HG03196 (cell line): ENCODE data around the gene ZBTB2.
"Not testable (repeated sequence)": the region's sequence is repeated elsewhere in the genome, so short reads cannot be mapped to it uniquely, and the experiment has no call there.

Source experiments
- ATAC-seq: cut with Tn5 transposase; IDR thresholded peaks from one replicate; pipeline ENCODE4 v1.9.1; 2021; ENCODE audit not compliant: unreplicated experiment

Gene ZBTB2

DNA sequence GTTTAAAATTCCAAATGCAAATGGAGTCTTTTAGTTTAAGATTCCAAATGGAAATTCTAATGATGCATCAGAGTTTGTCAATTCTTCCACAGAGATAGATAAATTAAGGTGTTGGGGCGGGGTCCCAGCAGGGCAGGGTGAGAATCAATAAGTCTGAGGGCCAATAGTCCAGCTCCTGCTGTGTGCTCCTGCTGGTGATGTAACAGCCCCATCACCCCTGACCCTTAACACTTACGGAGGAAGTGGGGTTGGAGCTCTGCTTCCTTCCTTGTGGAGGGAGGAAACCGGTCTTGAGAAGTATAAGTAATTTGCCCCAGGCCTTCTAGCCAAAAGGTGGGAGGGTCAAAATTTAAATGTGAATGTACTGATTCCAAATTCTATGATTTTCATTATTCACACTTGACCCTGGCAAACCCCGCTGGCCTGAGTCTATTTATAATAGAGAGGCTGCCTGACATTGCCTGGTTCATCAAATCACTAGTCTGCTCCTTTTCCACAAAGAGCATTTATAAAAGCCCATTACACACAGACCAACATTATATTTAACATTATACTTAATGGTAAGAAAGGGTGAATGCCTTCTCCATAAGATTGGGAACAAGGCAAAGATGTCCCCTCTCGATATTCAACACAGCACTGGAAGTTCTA lies 17.2 kb downstream of the ZBTB2 start:
- ATAC-seq: no peak

DNA sequence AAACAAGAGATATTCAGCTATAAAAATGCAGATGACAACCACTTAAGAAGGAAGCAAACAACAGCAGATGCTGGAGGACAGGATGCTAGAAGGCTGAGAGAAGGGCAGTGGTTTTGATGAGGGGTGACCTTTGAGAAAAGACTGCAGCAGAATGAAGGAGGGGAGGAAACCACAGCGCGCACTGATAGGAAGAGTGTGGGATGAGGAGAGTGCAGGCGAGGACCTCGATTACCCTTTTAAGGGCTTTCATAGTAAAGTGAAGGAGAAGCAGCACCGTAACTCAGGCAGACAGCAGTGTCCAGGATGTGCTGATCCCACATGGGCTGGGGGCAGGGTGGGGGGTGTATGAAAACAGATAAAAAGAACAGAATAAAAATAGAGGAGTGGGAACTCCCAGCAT lies 19.2 kb downstream of the ZBTB2 start:
- no peak for ATAC-seq

- no peak for ATAC-seq
These were observed 20.8 kb downstream of the ZBTB2 start for GRCh38 chr6:151370509-151371078.

DNA sequence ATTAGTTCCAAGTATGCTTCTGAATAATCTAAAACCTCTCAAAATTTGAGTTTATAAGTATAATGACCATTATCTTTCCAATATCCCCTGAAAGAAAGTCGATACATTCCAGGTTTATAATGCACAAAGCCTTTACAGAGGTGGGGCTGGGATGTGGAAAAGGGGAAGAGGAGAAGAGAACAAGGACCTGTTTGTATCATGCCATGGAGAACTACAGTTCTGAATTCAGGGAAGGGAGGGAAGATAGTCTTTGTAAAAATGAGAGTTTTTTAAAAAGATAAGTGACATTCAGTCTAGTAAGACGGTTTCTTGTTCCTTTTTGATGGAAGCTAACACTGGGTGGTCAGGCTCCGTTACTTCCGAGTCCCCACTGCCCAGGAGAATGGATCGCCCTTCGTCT lies 26.1 kb downstream of the ZBTB2 start:
- ATAC-seq: no peak

DNA sequence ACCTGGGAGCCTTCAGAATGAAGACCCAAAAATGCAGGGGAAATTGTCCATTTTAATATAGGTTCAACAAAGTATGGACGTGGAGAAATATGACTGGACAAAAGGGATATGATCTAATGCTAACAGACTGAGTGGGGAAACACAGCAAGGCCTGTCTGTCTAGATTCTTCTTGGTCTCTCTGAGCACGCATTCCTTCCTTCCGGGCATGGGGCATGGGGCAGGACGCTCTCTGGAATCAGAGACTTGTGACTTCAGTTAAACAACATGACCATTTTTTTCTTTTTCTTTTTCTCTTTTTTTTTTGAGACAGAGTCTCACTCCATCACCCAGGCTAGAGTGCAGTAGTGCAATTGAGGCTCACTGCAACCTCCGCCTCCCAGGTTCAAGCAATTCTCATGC lies 31.9 kb downstream of the ZBTB2 start:
- no peak for ATAC-seq

DNA sequence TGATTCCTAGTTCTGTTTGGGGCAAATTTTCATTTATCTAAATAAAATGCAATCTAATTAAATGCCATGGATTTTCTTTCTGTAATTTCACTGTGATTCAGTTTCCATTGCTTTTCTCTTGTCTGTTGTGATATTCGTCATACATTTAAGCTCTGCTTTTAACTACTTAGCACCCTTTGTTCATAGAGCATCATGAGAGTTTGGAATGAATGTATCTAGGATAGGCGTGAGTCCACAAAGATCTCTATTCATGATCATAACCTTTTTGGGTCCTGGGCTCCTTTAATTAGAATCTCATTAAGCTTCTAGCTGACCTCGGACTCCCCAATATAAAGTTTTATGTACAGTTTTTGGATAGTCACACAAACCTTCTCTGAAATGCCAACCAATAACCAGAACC lies 32.9 kb downstream of the ZBTB2 start:
- no peak for ATAC-seq

DNA sequence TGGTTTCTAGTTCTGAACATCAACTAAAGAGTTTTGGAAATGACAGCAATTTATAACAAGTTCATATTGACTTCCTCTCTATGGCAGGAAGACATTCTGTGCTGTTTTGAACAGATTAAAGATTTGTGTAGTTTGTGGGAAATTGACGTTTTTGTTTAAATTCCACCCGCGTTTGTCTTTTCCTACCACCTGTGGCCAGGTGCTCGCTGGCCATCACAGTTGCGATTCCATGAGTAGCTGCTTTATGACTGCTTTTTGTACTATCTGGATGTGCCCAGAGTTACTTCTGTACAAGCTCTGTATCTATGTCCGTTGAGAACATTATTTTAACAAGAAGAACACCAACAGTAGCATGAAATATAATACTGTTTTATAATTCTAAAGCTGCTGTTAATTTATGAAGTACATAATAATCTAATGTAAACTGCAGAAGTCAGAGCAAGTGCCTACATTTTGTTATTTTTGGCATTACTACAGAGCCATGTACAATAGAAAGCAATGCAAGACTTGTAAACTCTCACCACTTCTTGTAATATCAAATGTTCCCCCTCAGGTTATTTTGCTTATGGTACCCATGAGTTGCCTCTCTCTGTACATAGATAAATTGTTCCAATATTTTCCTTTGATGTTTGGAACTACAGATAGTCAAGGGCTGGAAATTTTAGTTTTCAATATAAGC lies 33.5 kb downstream of the ZBTB2 start:
- no peak for ATAC-seq

DNA sequence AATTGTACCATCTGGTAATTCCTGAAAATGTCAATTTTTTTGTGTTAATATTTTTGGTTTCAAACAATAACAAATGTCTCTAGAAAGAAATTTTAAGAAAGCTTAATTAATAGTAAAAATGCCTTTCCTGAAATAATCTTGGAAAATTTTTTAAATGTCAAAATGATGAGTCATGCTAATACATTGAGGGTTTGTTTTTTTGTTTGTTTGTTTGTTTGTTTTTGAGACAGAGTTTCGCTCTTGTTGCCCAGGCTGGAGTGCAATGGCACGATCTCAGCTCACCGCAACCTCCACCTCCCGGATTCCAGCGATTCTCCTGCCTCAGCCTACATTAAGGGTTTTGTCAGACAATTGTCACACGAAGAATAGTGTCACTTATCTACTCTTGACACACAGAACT lies 34.4 kb downstream of the ZBTB2 start:
- ATAC-seq: not testable (repeated sequence)

DNA sequence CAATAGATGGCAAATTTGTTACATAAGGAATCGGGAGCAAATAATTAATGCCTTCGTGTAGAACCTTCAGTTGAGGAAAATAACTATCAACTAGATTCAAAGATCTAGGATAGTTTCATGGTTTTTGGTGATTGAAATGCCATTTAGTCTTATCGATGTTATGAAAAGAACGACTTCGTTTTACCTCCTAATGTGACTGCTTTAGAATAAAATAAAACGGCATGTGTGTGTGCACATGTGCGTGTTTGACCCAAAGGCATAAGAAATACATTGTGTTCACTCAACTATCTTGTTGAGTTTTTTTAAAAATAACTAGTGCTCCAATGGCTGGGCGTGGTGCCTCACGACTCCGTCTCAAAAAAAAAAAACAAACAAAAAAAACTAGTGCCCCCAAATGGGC lies 37.6 kb downstream of the ZBTB2 start:
- no peak for ATAC-seq

DNA sequence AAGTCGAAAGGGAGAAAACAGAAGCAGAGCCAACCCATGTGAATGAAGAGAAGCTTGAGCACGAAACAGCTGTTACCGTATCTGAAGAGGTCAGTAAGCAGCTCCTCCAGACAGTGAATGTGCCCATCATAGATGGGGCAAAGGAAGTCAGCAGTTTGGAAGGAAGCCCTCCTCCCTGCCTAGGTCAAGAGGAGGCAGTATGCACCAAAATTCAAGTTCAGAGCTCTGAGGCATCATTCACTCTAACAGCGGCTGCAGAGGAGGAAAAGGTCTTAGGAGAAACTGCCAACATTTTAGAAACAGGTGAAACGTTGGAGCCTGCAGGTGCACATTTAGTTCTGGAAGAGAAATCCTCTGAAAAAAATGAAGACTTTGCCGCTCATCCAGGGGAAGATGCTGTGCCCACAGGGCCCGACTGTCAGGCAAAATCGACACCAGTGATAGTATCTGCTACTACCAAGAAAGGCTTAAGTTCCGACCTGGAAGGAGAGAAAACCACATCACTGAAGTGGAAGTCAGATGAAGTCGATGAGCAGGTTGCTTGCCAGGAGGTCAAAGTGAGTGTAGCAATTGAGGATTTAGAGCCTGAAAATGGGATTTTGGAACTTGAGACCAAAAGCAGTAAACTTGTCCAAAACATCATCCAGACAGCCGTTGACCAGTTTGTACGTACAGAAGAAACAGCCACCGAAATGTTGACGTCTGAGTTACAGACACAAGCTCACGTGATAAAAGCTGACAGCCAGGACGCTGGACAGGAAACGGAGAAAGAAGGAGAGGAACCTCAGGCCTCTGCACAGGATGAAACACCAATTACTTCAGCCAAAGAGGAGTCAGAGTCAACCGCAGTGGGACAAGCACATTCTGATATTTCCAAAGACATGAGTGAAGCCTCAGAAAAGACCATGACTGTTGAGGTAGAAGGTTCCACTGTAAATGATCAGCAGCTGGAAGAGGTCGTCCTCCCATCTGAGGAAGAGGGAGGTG lies 38.7 kb downstream of the ZBTB2 start:
- no peak for ATAC-seq

GRCh38 chr6:151351731-151352130 lies 39.6 kb downstream of the ZBTB2 start:
- no peak for ATAC-seq

DNA sequence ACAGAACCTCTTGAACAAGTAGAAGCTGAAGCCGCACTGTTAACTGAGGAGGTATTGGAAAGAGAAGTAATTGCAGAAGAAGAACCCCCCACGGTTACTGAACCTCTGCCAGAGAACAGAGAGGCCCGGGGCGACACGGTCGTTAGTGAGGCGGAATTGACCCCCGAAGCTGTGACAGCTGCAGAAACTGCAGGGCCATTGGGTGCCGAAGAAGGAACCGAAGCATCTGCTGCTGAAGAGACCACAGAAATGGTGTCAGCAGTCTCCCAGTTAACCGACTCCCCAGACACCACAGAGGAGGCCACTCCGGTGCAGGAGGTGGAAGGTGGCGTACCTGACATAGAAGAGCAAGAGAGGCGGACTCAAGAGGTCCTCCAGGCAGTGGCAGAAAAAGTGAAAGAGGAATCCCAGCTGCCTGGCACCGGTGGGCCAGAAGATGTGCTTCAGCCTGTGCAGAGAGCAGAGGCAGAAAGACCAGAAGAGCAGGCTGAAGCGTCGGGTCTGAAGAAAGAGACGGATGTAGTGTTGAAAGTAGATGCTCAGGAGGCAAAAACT lies 40.1 kb downstream of the ZBTB2 start:
- ATAC-seq: no peak

DNA sequence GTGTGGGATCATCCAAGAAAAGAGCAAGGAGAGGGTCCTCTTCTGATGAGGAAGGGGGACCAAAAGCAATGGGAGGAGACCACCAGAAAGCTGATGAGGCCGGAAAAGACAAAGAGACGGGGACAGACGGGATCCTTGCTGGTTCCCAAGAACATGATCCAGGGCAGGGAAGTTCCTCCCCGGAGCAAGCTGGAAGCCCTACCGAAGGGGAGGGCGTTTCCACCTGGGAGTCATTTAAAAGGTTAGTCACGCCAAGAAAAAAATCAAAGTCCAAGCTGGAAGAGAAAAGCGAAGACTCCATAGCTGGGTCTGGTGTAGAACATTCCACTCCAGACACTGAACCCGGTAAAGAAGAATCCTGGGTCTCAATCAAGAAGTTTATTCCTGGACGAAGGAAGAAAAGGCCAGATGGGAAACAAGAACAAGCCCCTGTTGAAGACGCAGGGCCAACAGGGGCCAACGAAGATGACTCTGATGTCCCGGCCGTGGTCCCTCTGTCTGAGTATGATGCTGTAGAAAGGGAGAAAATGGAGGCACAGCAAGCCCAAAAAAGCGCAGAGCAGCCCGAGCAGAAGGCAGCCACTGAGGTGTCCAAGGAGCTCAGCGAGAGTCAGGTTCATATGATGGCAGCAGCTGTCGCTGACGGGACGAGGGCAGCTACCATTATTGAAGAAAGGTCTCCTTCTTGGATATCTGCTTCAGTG lies 40.8 kb downstream of the ZBTB2 start:
- no peak for ATAC-seq

GRCh38 chr6:151349651-151350270 lies 41.6 kb downstream of the ZBTB2 start:
- no peak for ATAC-seq

- not testable (repeated sequence) for ATAC-seq
These were observed 48.6 kb downstream of the ZBTB2 start for GRCh38 chr6:151342750-151343149.

- no peak for ATAC-seq
These were observed 49.7 kb downstream of the ZBTB2 start for GRCh38 chr6:151341476-151342195.

- ATAC-seq: no peak
These were observed 51.0 kb downstream of the ZBTB2 start for GRCh38 chr6:151340219-151340978.

DNA sequence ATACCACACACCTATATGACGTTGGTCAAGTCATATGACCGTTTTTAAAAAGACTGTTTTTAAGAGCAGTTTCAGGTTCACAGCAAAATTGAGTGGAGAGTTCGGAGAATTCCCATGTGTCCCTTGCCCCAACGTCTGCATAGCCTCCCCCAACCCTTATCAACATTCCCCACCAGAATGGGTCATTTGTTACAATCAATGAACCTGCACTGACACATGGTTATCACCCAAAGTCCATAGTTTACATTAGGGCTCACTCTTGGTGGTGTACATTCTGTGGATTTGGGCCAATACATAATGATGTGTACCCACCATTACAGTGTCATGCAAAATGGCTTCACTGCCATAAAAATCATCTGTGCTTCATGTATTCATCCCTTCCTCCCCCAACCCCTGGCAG lies 52.0 kb downstream of the ZBTB2 start:
- ATAC-seq: no peak
